Smooth muscle cell (in vitro differentiated cells): Measurements from ENCODE around the gene SLC16A2. TPM values are rescaled to one million over a fixed set of nuclear protein-coding genes. Genes with fewer than 3 reads are reported as not detected.

Experiments used
- DNase-seq: peaks from one replicate; lab custom pipeline; 2025; ENCODE audit not compliant: unreplicated experiment; lab: John Stamatoyannopoulos, UW
- H2AFZ ChIP-seq: fragments of 200-600 bp; sonication (generic); 2 replicates; pipeline ENCODE4 v1.6.0; 2016; ENCODE audit warnings: antibody characterized with exemption, low read depth, mild to moderate bottlenecking
- H3F3A ChIP-seq: fragments of 200-600 bp; sonication (generic); 2 replicates; pipeline ENCODE4 v1.6.0; 2017; ENCODE audit warnings: antibody characterized with exemption, low read depth
- H3K27ac ChIP-seq: fragments of 200-600 bp; sonication (generic); 2 replicates; pipeline ENCODE4 v1.5.1; 2016; ENCODE audit warnings: low read depth, mild to moderate bottlenecking
- H3K27me3 ChIP-seq: fragments of 200-600 bp; sonication (generic); 2 replicates; pipeline ENCODE4 v1.6.1; 2016; ENCODE audit warnings: low read depth, mild to moderate bottlenecking
- H3K36me3 ChIP-seq: fragments of 200-600 bp; sonication (generic); 2 replicates; pipeline ENCODE4 v1.5.1; 2016; ENCODE audit warnings: low read depth
- H3K4me1 ChIP-seq: fragments of 200-600 bp; sonication (generic); 2 replicates; pipeline ENCODE4 v1.5.1; 2016; ENCODE audit warnings: low read depth
- H3K4me2 ChIP-seq: fragments of 200-600 bp; sonication (generic); 2 replicates; pipeline ENCODE4 v1.6.0; 2016; ENCODE audit warnings: mild to moderate bottlenecking
- H3K4me3 ChIP-seq: fragments of 200-600 bp; sonication (generic); 2 replicates; pipeline ENCODE4 v1.5.1; 2016; ENCODE audit warnings: mild to moderate bottlenecking
- H3K79me2 ChIP-seq: fragments of 200-600 bp; sonication (generic); 2 replicates; pipeline ENCODE4 v1.6.0; 2016; ENCODE audit warnings: low read depth, mild to moderate bottlenecking
- H3K9ac ChIP-seq: fragments of 200-600 bp; sonication (generic); 2 replicates; pipeline ENCODE4 v1.6.0; 2016; ENCODE audit warnings: low read depth
- H3K9me3 ChIP-seq: fragments of 200-600 bp; sonication (generic); replicated peaks from 2 replicates; pipeline ENCODE4 v1.5.1; 2016; ENCODE audit warnings: low read depth
- H4K20me1 ChIP-seq: fragments of 200-600 bp; sonication (generic); 2 replicates; pipeline ENCODE4 v1.6.0; 2016; ENCODE audit warnings: low read depth
- WGBS: methylation state at CpG from one replicate; pipeline ENCODE4 v1.1.7; 2016; ENCODE audit warnings: low lambda C conversion rate; 5-methylcytosine and 5-hydroxymethylcytosine counted together
- polyA plus RNA-seq: library from polyadenylated mRNA; unstranded; fragments of >200 nt; fragmentation: Nextera tagmentation; extraction: Ambion mirVana; gene quantifications from 2 replicates; pipeline ENCODE4 v1.2.1, GENCODE V29; 2016
- total RNA-seq: library from RNA; depleted of rRNA; stranded (reverse); fragments of >200 nt; gene quantifications from 2 replicates; pipeline ENCODE4 v1.2.3, GENCODE V29; 2014
- TF ChIP-seq, protein P1 (sequence below): fragments of 200-600 bp; sonication (generic); IDR thresholded peaks from 2 replicates; pipeline ENCODE4 v1.5.1; 2017; ENCODE audit warnings: borderline replicate concordance, mild to moderate bottlenecking, antibody characterized with exemption; ENCODE audit not compliant: insufficient read depth, poor library complexity, severe bottlenecking

Gene SLC16A2
- total and polyA plus RNA-seq, 2 experiments from 2014 or later = 13.4 to 17.8 TPM

DNA sequence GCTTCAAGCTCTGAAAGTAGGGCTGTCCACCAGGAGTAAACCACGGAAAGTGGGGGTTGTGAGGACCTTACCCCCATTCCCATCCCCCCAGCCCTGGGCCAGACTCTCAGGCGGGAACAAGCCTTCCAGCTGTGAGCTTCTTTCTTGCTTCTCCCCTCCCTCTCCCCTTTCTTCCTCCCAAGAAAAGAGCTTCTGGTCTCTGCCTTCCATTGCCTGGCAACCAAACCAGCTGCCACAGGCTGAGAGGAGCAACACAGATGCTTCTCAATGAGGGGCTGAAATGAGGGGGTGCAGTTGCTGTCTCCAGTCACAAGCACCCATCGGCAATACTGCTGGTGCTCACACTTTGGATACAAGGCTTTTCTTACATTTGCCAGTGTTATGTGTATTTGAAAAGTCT is 72.5 kb downstream of the SLC16A2 start:
- Histone ChIP-seq H3K9ac (no peak overlapping the region), H3F3A (no peaks in the 10 kb centered on the region), H3K4me2 (no peak overlapping the region), H3K9me3 (no peaks in the 10 kb centered on the region), H4K20me1 (no peaks in the 10 kb centered on the region), H3K36me3 (no peaks in the 10 kb centered on the region), H2AFZ (no peak overlapping the region), H3K4me1 (no peaks in the 10 kb centered on the region), H3K27me3 (no peaks in the 10 kb centered on the region), H3K79me2 (no peaks in the 10 kb centered on the region), H3K27ac (no peak overlapping the region), H3K4me3 (no peak overlapping the region)
- TF ChIP-seq, protein P1, sequence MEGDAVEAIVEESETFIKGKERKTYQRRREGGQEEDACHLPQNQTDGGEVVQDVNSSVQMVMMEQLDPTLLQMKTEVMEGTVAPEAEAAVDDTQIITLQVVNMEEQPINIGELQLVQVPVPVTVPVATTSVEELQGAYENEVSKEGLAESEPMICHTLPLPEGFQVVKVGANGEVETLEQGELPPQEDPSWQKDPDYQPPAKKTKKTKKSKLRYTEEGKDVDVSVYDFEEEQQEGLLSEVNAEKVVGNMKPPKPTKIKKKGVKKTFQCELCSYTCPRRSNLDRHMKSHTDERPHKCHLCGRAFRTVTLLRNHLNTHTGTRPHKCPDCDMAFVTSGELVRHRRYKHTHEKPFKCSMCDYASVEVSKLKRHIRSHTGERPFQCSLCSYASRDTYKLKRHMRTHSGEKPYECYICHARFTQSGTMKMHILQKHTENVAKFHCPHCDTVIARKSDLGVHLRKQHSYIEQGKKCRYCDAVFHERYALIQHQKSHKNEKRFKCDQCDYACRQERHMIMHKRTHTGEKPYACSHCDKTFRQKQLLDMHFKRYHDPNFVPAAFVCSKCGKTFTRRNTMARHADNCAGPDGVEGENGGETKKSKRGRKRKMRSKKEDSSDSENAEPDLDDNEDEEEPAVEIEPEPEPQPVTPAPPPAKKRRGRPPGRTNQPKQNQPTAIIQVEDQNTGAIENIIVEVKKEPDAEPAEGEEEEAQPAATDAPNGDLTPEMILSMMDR = no peak
- DNase-seq = no peak
- 57% methylated on average over 3 of the region's 3 CpGs for WGBS

DNA sequence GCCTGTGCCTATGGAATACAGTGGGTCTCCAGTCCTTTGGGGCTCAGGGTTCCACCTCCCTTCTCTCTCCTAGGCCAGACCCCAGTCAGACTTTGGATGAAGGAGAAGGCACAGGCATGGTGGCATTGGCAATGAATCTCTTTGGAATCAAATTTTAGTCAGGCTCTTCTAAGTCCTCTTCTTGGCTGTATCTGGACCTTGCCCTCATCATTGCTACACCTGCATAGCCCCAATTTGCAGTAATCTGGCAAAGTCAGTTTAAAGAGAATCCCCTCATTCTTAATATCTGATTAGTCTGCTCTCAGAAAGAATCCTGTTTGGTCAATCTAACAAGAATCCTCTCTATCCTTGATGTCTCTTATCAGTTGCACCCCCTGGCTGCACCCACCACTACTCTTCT is 77.6 kb downstream of the SLC16A2 start:
- H3K36me3 ChIP-seq = no peaks in the 10 kb centered on the region

DNA sequence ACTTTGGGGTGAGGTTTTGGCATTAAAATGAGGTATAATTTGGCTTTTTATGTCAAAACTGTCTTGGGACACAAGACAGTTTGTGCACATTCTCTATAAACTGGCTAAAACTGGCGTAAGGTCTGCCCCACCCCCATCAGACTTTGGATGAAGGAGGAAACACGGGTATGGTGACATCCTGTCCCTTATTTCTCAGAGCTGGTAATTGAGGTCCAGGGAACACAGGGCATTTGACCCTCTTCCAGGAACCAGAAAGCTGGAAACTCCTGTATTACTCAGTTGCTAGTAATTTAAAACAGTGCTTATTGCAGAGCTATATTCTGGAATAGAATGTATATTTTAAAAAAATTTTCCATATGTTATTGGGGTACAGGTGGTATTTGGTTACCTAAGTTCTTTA is 78.8 kb downstream of the SLC16A2 start:
- Histone ChIP-seq H3K27me3 (no peaks in the 10 kb centered on the region), H3K4me3 (no peak overlapping the region), H3K79me2 (no peaks in the 10 kb centered on the region), H3K27ac (no peak overlapping the region), H4K20me1 (no peaks in the 10 kb centered on the region), H3K4me1 (no peaks in the 10 kb centered on the region), H3K9ac (no peak overlapping the region), H3K4me2 (no peak overlapping the region), H3K9me3 (no peaks in the 10 kb centered on the region), H3F3A (no peaks in the 10 kb centered on the region), H2AFZ (no peak overlapping the region), H3K36me3 (no peaks in the 10 kb centered on the region)
- no peak for DNase-seq
- WGBS = 59% methylated on average over 2 of the region's 2 CpGs
- TF ChIP-seq, protein P1 = no peak

More for the DNA sequence above, 77.6 kb downstream of the SLC16A2 start:
- TF ChIP-seq, protein P1 = no peak
- H3K79me2 ChIP-seq = no peaks in the 10 kb centered on the region
- no peaks in the 10 kb centered on the region for H3K4me1 ChIP-seq
- no peaks in the 10 kb centered on the region for H4K20me1 ChIP-seq
- H3F3A ChIP-seq = no peaks in the 10 kb centered on the region
- no peak overlapping the region for H3K27ac ChIP-seq
- no peak for DNase-seq
- no peak overlapping the region for H2AFZ ChIP-seq
- H3K4me3 ChIP-seq = no peak overlapping the region
- H3K9me3 ChIP-seq = no peaks in the 10 kb centered on the region
- no peak overlapping the region for H3K9ac ChIP-seq
- H3K4me2 ChIP-seq = no peak overlapping the region
- no peaks in the 10 kb centered on the region for H3K27me3 ChIP-seq

DNA sequence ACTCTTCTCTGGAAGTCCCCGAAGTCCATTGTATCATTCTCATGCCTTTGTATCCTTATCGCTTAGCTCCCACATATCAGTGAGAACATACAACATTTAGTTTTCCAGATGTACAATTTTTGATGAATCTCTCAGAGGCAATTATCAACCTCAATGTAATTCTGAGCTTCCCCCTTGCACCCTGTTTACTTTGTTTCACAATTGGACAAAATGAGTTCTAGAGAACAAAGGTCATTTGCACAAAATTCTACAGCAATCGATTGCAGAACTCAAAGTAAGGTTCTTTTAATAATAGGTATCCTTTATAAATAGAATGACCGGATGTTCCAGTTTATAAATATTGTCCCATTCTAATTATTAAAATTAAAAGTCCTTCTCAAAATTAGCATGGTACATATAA is 79.3 kb downstream of the SLC16A2 start:
- no peak overlapping the region for H3K4me2 ChIP-seq
- no peaks in the 10 kb centered on the region for H3F3A ChIP-seq
- no peak overlapping the region for H3K9ac ChIP-seq
- no peak overlapping the region for H3K4me3 ChIP-seq
- no peak for DNase-seq
- no peaks in the 10 kb centered on the region for H3K27me3 ChIP-seq
- H2AFZ ChIP-seq = no peak overlapping the region
- no peaks in the 10 kb centered on the region for H3K9me3 ChIP-seq
- H3K4me1 ChIP-seq = no peaks in the 10 kb centered on the region
- H3K27ac ChIP-seq = no peak overlapping the region
- H3K36me3 ChIP-seq = no peaks in the 10 kb centered on the region
- H4K20me1 ChIP-seq = no peaks in the 10 kb centered on the region
- TF ChIP-seq, protein P1 = no peak
- 85% methylated on average over 4 of the region's 4 CpGs for whole genome bisulfite sequencing
- no peaks in the 10 kb centered on the region for H3K79me2 ChIP-seq
